Stomach smooth muscle (tissue), 2 donors: ENCODE results near the gene JAM3.
A peak's percentile ranks its signal among the peaks of the same experiment; 100 is the strongest.

Experiments used
- H3K27ac ChIP-seq: one replicate; pipeline ENCODE4 v1.7.0; 2013; ENCODE audit warnings: mild to moderate bottlenecking, low read length, inconsistent platforms
- H3K27me3 ChIP-seq, 2 donors: one replicate each; pipeline ENCODE4 v1.7.0; 2013; ENCODE audit warnings: low read length in 2 of 2; ENCODE audit not compliant: insufficient read depth in 2 of 2, control insufficient read depth in 1 of 2
- H3K36me3 ChIP-seq, 2 donors: one replicate each; pipeline ENCODE4 v1.7.0; 2013; ENCODE audit warnings: low read length in 2 of 2; ENCODE audit not compliant: control insufficient read depth in 2 of 2, insufficient read depth in 2 of 2
- H3K4me1 ChIP-seq: one replicate; pipeline ENCODE4 v1.7.0; 2013; ENCODE audit warnings: low read length; ENCODE audit not compliant: control insufficient read depth, insufficient read depth
- H3K4me3 ChIP-seq, 2 donors: one replicate each; pipeline ENCODE4 v1.7.0; 2013; ENCODE audit warnings: low read length in 2 of 2
- H3K9ac ChIP-seq, 2 donors: one replicate each; pipeline ENCODE4 v1.7.0; 2013; ENCODE audit warnings: low read length in 2 of 2, mild to moderate bottlenecking in 1 of 2
- H3K9me3 ChIP-seq, 2 donors: one replicate each; pipeline ENCODE4 v1.7.0; 2013; ENCODE audit warnings: low read length in 2 of 2; ENCODE audit not compliant: control insufficient read depth in 2 of 2
- donor health status: healthy.
- donor health status: Pancreatic carcinoma.

JAM3 gene

DNA sequence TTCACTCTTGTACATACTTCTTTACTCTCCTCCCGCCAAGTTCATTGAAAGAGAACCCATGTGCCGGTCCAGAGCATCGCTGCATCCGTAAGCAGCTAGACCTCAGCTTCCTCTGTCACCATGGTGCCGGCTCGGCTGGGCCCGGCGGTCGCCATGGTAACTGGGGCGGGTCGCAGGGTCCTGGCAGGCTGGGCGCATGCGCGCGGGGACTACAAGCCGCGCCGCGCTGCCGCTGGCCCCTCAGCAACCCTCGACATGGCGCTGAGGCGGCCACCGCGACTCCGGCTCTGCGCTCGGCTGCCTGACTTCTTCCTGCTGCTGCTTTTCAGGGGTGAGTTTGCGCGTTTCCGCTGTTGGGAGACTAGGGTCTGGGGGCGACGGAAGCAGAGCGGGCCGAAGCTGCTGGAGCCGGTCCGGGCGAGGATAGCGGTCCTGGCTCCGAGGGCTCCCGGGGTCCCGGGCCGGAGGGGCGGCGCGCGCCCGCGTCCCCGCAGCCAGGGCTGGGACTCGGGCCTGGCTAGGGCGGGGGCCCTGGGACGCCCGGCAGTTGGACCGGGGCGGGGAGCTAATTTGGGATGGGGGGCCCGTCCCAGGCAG lies at the start of gene JAM3:
Gene JAM3, plus strand, starts transcription at position 244 of the 597 bp plus-strand sequence. Its CDS starts 12 bp downstream, at position 256.
- H3K4me1 ChIP-seq, result peaks cover 13% of the 10 kb centered on the region
- H3K4me3 ChIP-seq, result peak within 1 kb of the TSS; percentile 83 to 87
- H3K9me3 ChIP-seq, result no peaks in the 10 kb centered on the region
- no peaks in the 10 kb centered on the region for H3K36me3 ChIP-seq
- peak within 1 kb of the TSS; percentile 73 for H3K27ac ChIP-seq
- no peaks in the 10 kb centered on the region for H3K27me3 ChIP-seq
- peak within 1 kb of the TSS; percentile 63 to 73 for H3K9ac ChIP-seq

DNA sequence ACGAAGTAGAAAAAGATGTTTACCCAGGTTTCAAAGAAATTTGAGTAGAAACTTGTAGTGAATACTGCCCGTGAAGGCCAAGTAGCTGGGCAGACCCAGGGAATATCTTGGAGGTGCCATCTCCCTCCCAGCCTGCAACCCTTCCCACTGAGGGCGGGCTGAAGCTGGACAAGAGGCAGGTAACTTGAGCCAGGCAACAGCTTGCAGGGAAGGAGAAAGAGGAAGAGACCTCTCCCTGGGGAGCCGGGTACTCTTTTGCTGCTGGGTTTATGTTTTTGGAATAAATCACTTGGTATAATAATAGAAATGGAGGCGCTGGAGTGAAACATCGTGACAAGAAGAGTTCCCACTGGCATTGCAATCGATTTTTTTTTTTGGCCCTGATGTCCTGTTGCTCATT lies 49.4 kb upstream of the JAM3 start:
- H3K36me3 ChIP-seq, result no peaks in the 10 kb centered on the region
- peaks cover 12% of the 10 kb centered on the region for H3K4me1 ChIP-seq
- no peaks in the 10 kb centered on the region for H3K9me3 ChIP-seq
- no peak overlapping the region for H3K27ac ChIP-seq
- no peak overlapping the region for H3K4me3 ChIP-seq
- no peak overlapping the region for H3K9ac ChIP-seq
- H3K27me3 ChIP-seq, result peaks cover 0 to 2% of the 10 kb centered on the region in 2 donors

DNA sequence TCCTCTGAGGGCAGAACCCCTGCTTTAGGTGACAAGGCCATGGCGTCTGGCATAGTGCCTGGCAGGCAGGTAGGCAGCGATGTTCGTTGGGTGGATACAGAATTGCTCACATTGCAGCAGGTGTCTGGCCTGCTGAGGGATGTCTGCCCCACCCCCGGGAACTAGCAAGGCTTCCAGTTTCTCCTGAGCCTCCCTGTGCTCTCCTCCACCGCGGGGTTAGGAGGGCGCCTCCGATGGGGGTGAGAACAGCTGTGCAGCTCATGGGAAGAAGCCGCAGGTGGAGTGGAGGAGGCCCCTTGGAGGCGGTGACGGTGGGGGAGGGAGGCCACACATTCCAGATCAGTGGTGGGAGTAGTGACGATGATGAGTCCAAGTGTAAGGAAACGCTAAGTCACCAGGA lies 48.3 kb upstream of the JAM3 start:
- no peak overlapping the region for H3K9ac ChIP-seq
- H3K4me1 ChIP-seq, result peaks cover 7% of the 10 kb centered on the region
- no peak overlapping the region for H3K4me3 ChIP-seq
- H3K36me3 ChIP-seq, result no peaks in the 10 kb centered on the region
- H3K9me3 ChIP-seq, result no peaks in the 10 kb centered on the region
- peaks cover 0 to 2% of the 10 kb centered on the region in 2 donors for H3K27me3 ChIP-seq
- H3K27ac ChIP-seq, result no peak overlapping the region

DNA sequence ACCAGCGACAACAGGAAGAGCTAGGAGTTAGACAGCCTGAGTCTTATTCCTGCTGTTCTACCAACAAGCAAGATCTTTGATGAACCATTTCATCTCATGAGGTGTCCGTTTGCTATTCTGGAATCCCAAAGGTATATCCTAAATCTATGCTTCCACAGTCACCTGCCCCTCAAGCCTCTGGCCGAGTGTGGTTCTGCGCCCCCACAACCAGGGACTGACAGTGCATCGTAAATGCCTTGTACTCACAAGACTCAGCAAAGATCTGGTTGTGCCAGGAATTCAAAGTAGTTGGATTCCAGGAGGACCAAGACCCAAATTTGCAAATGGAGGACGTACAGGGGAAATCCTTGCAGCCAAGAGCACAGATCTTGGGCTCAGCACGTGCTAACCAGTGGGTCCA lies 47.5 kb upstream of the JAM3 start:
- no peaks in the 10 kb centered on the region for H3K9me3 ChIP-seq
- no peak overlapping the region for H3K4me3 ChIP-seq
- no peaks in the 10 kb centered on the region for H3K36me3 ChIP-seq
- H3K9ac ChIP-seq, result no peak overlapping the region
- H3K4me1 ChIP-seq, result no peaks in the 10 kb centered on the region
- H3K27me3 ChIP-seq, result peaks cover 0 to 2% of the 10 kb centered on the region in 2 donors
- H3K27ac ChIP-seq, result no peak overlapping the region

GRCh38 chr11:134022748-134023147 lies 46.1 kb upstream of the JAM3 start:
- Histone ChIP-seq H3K9me3 (no peaks in the 10 kb centered on the region), H3K4me3 (no peak overlapping the region), H3K27ac (no peak overlapping the region), H3K4me1 (no peaks in the 10 kb centered on the region), H3K27me3 (peaks cover 0 to 2% of the 10 kb centered on the region in 2 donors), H3K9ac (no peak overlapping the region), H3K36me3 (no peaks in the 10 kb centered on the region)

DNA sequence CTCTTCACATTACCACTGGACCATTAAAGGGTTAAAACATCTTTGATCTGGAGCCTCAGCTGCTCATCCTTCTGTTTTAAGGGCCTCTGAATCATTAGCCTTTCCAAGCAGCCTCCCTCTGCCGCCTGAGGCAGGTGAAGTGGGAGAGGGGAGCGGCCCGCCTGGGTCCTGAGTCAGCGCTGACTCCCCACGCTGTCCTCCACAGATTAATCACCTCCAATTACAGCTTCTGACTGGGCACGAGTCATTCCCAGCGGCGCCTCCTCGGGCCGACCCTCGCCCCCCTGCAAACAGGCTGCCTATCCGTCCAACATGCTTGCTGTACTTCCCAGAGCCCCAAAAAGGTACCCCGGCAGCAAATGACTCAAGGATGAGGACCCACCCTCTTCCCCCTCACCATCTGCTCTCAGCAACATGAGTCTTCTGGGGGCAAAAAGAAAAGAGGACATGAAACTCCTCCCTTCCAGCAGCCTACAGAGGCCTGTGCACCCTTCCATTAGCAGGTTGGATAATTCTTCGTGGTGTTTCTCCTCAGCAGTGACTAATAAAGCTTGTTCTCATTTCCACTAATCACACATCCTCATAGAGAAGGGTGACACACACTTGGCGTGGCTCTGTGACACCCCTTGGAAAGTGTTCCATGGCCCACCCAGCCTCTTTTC lies 44.3 kb upstream of the JAM3 start:
- Histone ChIP-seq H3K27ac (no peak overlapping the region), H3K36me3 (no peaks in the 10 kb centered on the region), H3K27me3 (no peaks in the 10 kb centered on the region), H3K4me1 (no peaks in the 10 kb centered on the region), H3K4me3 (no peak overlapping the region), H3K9me3 (no peaks in the 10 kb centered on the region), H3K9ac (no peak overlapping the region)

GRCh38 chr11:134025082-134025429 lies 43.8 kb upstream of the JAM3 start:
- Histone ChIP-seq H3K27ac (no peak overlapping the region), H3K4me1 (no peaks in the 10 kb centered on the region), H3K9me3 (no peaks in the 10 kb centered on the region), H3K36me3 (no peaks in the 10 kb centered on the region), H3K4me3 (no peak overlapping the region), H3K27me3 (no peaks in the 10 kb centered on the region), H3K9ac (no peak overlapping the region)

DNA sequence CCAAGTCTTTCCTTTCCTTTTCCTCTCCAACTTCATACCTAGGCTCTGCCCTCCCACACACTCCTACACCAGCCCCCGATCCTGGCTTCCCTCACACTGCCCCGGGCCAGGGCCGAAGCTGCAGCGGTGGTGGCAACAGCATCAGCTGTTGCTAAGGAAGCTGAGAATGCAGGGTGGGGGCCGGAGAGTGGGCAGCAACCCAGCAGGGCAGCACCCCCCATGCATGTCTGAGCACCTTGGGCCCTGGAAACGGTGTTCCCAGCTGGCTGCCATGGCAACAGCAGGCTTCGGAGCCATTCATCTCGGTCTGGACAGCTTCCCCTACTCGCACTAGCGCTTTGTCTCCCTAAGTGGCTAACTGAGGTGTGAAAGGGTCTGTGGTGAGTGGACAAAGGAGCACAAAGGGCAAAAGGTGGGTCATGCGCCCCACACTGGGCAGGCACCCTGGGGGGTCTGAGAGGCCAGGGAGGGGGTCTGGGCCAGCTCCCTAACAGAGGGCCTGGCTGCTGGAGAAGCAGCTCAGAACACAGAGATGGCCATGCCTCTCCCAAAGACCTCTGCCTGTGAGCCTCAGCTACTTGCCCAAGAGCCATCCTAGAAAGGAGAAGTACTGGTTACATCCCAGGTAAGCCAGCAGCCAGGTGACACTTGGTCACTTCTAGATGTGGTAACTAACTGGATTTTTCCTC lies 42.1 kb upstream of the JAM3 start:
- no peaks in the 10 kb centered on the region for H3K27me3 ChIP-seq
- H3K36me3 ChIP-seq, result no peaks in the 10 kb centered on the region
- no peak overlapping the region for H3K4me3 ChIP-seq
- peaks cover 1% of the 10 kb centered on the region for H3K4me1 ChIP-seq
- no peaks in the 10 kb centered on the region for H3K9me3 ChIP-seq
- H3K9ac ChIP-seq, result no peak overlapping the region
- no peak overlapping the region for H3K27ac ChIP-seq

DNA sequence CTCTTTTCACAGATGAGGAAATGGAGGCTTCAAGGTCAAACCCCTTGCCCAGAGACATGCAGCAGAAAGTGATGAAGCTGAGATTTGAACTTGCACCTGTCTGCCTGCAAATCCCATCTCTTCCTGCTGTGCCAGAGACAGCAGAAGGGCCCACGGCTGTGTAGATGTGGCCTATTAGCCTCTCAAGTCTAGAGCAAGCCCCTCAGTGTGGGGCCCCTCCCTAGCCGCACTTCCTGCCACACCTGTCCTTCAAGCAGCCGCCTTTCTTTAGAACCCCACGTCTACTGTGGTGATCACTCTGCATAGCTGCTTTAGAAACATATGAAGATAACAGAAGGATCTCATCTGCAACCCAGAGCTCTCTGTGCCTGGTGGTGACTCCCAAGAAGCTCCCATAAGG lies 41.2 kb upstream of the JAM3 start:
- H3K4me3 ChIP-seq, result no peak overlapping the region
- H3K27ac ChIP-seq, result no peak overlapping the region
- H3K27me3 ChIP-seq, result no peaks in the 10 kb centered on the region
- no peaks in the 10 kb centered on the region for H3K9me3 ChIP-seq
- no peaks in the 10 kb centered on the region for H3K36me3 ChIP-seq
- H3K4me1 ChIP-seq, result peaks cover 10% of the 10 kb centered on the region
- H3K9ac ChIP-seq, result no peak overlapping the region

DNA sequence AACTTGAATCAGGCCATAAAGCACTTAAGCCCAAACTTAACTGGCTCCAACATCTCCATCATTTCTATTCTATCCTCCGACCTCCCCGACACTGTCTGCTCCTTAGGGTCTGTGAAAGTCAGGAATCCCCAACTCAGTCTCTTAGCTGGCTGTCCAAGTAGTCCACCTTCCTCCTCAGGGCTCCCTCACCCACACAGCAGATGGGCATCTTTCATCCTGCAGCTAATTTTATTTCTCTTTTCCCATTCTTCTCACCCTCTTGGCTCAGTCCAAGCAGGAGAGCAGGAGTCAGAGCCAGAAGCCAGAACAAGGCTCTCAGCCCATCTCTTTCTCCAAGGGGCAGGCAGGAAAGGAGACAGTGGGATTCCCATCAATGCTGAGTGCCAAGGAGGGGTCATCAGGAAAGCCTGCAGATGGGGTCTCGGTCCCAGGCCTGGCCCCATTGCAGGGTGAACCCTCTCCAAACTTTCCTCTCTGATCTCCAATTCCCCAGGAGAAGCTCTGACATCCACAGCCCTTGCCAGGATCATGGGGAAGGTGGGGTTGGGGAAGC lies 40.4 kb upstream of the JAM3 start:
- peaks cover 18% of the 10 kb centered on the region for H3K4me1 ChIP-seq
- H3K9ac ChIP-seq, result no peak overlapping the region
- no peaks in the 10 kb centered on the region for H3K36me3 ChIP-seq
- no peak overlapping the region for H3K4me3 ChIP-seq
- H3K27ac ChIP-seq, result no peak overlapping the region
- H3K27me3 ChIP-seq, result no peaks in the 10 kb centered on the region
- H3K9me3 ChIP-seq, result no peaks in the 10 kb centered on the region

DNA sequence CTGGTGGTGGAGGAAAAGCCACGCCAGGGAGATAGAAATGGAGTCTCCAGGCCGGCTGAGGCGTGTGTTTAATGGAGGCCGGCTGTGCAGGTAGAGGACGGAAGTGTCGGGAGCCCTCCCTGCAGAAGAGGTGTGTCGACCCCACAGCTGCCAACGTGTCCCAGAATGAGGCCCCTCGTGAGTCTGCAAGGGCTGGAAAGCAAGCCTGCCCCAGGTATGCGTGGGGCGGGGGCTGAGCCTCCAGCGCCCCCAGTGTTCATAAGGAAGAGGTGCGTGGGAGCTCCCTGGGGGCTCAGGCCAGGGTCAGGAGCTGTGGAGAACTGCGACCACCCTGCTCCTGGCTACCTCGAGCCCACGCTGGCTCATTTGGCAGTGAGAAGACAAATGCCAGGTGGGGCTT lies 38.0 kb upstream of the JAM3 start:
- Histone ChIP-seq H3K27me3 (no peaks in the 10 kb centered on the region), H3K4me1 (peaks cover 42% of the 10 kb centered on the region), H3K9me3 (no peaks in the 10 kb centered on the region), H3K9ac (no peak overlapping the region), H3K4me3 (no peak overlapping the region), H3K27ac (no peak overlapping the region), H3K36me3 (no peaks in the 10 kb centered on the region)
